Testis (tissue), 2 donors: ENCODE data around the gene SNX17.

Source experiments
- POLR2A ChIP-seq: fragments of 450-650 bp; IDR thresholded peaks from one replicate; pipeline ENCODE4 v1.6.1; 2017; ENCODE audit warnings: antibody characterized with exemption, mild to moderate bottlenecking, moderate library complexity
- TF ChIP-seq, protein P1 (sequence below), 3 experiments: fragments of 450-650 bp in 2 of 3; fragments of 200-600 bp in 1 of 3; sonication (generic) in 1 of 3; IDR thresholded peaks; one replicate each; pipeline ENCODE4 v1.5.1; 2016 to 2019; ENCODE audit warnings: antibody characterized with exemption in 3 of 3, mild to moderate bottlenecking in 2 of 3, moderate library complexity in 1 of 3

DNA sequence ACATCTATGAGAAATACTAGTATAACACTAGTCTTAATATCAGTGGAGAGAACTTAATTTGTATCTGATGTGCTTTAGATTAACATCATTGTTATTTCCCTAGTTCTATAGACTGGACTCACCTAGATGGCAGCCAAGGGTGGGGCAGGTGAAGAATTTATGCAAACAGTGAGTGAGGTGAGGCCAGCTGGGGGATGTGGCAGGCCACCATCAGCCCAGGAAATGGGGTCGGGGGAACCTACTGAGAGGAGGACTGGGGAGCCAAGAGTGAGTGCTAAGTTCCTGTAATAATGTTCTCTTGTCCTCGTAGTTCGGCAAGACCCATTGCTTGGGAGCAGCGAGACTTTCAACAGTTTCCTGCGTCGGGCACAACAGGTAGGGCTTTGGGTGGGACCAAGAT lies 2.5 kb downstream of the SNX17 start:
- TF ChIP-seq, protein P1, sequence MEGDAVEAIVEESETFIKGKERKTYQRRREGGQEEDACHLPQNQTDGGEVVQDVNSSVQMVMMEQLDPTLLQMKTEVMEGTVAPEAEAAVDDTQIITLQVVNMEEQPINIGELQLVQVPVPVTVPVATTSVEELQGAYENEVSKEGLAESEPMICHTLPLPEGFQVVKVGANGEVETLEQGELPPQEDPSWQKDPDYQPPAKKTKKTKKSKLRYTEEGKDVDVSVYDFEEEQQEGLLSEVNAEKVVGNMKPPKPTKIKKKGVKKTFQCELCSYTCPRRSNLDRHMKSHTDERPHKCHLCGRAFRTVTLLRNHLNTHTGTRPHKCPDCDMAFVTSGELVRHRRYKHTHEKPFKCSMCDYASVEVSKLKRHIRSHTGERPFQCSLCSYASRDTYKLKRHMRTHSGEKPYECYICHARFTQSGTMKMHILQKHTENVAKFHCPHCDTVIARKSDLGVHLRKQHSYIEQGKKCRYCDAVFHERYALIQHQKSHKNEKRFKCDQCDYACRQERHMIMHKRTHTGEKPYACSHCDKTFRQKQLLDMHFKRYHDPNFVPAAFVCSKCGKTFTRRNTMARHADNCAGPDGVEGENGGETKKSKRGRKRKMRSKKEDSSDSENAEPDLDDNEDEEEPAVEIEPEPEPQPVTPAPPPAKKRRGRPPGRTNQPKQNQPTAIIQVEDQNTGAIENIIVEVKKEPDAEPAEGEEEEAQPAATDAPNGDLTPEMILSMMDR (IDR thresholded peaks at IDR 0.05) = no peak
- no peak for TF ChIP-seq POLR2A
